ENCODE data around the gene BAG3.
"Not testable (repeated sequence)": the region's sequence is repeated elsewhere in the genome, so short reads cannot be mapped to it uniquely, and the experiment has no call there.

Gene BAG3

DNA sequence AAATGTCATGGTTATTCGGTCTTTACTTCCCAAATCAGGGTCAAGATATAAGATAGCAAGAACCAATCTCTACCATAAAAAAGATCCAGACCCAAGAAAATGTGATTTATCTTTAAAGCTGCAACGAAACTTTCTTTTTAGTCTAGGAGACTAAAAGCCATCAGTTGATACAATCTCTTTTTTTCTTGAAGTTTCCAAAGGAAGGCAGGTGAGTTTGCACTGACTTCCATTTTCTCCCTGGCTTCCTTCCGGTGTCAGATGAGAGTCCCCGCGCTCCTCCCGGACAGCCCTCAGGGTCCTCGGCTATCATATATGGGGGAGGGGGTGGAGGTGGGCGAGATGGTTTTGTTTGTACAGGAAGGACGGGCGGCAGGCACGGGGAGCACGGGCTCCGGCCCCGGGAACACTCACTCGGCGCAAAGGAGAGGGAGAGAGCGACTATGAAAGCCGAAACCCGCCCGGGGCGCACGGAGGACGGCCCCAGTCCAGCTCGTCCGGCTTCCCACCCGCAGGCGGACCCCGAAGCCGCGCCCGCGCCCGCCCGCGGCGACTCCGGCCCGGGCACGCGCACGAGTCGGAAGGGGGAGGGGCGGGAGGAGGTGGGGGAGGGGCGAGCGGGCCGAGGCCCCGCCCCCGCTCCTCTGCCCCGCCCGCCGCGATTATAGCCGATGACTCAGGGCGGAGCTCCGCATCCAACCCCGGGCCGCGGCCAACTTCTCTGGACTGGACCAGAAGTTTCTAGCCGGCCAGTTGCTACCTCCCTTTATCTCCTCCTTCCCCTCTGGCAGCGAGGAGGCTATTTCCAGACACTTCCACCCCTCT, at the start of gene BAG3:
Gene BAG3, plus strand, starts transcription at position 689 of the 822 bp plus-strand sequence. CDS start 296 bp downstream, outside the sequence.
- peak; percentile 24 to 74 for DNase-seq (ENCODE audit: extremely low read depth in 1 of 2, low read depth in 1 of 2)

DNA sequence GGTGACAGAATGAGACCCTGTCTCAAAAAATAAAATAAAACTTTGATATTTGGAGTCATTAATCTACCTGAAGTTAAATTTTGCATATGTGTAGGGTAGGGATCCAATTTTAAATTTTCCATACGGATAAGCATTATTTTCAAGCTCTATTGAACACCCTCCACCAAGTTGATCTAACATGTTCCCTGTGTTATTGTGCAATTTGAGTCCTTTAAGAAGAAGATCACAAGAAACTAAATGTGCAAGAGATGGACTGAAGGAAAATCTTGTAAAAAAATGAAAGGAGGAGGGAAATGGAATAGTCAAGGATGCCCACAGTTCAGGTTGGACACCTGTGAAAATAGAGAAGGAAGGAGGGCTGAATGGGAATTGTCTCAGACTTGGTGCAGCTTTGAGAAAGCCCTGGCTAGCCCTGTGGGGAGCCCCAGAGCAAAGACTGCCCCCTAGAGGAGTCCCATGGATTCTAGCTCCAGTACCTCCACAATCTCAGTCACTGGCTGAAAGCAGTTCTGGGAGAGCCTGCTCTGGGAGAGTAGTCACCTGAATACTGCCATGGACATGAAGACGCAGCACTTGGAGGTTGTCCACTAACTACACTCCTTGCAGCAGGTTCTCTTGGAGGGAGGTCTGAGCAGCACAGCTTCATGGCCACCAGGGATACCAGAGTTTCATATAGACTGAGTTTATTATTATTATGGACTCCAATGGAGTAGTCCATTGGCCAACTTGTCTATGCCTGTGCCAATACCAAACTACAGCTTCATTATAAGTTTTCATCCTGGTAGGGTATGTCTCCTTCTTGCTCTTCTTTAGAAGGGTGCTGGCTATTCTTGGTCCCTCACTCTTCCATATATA, 48.7 kb upstream of the BAG3 start:
- no peak for DNase-seq (ENCODE audit: extremely low read depth in 1 of 2, low read depth in 1 of 2)

DNA sequence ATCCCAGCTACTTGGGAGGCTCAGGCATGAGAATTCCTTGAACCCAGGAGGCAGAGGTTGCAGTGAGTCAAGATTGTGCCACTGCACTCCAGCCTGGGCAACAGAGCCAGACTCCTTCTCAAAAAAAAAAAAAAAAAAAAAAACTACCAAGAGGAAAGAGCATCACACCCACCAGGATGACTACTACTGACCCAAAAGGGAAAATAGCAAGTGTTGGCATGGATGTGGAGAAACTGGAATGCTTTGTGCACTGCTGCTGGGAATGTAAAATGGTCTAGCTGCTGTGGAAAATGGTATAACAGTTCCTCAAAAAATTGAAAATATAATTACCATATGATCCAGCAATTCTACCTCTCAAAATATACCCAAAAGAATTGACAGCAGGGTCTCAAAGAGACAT, 46.7 kb upstream of the BAG3 start:
- no peak for DNase-seq (ENCODE audit: extremely low read depth in 1 of 2, low read depth in 1 of 2)

DNA sequence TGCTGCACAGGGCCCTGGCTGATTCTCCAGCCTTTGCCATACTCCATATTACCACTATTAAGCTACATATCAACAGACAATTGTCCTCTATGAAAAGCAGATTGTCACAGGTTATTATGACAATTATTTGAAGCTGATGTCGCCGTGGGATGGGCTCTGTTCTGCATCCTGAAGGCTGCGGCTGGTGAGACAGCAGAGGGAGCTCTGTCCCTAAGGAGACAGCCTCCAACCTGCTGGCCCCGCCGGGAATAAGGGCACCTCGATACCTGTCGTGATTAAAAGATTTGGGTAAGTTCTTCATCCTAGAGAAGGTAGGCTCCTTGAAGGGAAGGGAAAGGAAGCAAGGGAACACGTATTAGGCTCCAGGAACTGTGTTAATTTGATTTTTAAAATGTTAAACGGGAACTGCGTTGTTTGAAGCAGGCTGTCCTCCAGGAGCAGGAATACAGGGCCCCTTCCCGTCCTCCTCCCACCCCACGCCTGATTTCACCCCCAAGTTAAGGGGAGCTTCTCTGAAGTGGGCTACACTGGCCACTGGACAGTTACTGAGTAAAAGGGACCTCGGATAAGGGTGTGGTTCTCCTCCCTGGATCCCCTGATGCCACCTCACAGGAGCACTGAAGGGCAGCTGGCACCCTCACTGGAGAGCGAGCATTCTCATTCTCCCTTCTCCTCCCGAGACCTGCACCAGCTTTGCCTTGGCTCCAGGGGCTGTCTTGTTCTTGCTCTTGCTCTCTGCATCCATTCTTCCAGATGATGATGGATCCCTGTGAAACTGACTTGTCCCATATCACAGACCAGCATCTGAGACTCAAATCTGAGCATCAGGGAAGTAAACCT, 42.6 kb upstream of the BAG3 start:
- no peak for DNase-seq (ENCODE audit: extremely low read depth in 1 of 2, low read depth in 1 of 2)

DNA sequence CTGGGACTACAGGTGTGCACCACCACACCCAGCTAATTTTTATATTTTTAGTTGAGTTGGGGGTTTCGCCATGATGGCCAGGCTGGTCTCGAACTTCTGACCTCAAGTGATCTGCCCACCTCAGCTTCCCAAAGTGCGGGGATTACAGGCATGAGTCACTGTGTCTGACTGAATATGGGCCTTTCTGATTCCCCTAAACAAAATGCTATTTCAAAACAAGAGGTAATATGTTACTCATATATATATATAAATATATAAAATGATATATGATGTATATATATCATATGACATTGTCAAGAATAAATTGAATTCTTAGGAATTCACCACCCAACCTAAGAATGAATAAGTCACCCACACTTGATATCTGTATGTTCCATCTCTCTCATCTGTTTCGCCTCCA, 41.7 kb upstream of the BAG3 start:
- DNase-seq (ENCODE audit: extremely low read depth in 1 of 2, low read depth in 1 of 2): no peak

DNA sequence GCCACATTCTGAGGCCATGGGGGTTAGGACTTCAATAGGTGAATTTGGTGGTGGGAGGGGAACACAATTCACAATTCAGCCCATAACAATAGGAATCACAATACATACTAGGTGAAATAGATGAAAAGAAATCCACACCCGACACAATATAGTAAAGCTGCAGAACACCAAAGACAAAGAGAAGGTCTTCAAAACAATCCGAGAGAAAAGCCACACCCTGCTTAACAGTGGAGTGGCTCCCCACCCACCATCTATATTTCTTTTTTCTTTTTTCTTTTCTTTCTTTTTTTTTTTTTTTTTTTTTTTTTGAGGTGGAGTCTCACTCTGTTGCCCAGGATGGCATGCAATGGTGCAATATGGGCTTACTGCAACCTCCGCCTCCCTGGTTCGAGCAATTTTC, 39.7 kb upstream of the BAG3 start:
- no peak for DNase-seq (ENCODE audit: extremely low read depth in 1 of 2, low read depth in 1 of 2)

DNA sequence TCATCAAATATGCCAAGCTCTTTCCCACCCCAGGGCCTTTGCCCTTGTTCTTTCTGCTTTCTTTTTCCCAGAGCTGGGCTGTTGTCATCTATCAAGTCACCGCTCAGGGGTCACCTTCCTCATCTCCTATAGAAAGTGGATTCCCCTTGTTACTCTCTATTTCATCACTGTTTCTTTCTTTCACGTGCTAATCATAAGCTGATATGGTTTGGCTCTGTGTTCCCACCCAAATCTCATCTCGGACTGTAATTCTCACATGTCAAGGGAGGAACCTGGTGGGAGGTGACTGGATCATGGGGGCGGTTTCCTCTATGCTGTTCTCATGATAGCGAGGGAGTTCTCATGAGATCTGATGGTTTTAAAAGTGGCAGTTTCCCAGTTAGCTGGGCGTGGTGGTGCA, 37.4 kb upstream of the BAG3 start:
- DNase-seq (ENCODE audit: extremely low read depth in 1 of 2, low read depth in 1 of 2): no peak

DNA sequence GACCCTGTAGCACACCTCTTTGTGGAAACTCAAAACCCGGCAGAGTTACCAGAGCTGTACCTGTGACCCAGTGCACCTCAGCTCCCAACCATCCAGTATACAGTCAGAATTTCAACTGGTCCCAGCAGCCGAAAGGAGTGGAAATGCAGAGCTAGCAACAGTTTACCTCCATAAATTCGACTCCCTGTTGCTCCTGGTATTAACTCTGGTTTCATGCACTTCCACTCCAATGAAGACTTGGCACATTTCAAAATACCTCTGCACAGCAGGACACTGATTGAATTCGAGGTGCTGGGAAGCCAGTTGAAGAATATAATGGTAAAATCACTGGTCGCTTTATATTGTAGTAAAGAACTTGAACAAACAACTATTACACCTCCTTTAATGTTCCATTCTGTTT, 36.5 kb upstream of the BAG3 start:
- DNase-seq (ENCODE audit: extremely low read depth in 1 of 2, low read depth in 1 of 2): no peak

DNA sequence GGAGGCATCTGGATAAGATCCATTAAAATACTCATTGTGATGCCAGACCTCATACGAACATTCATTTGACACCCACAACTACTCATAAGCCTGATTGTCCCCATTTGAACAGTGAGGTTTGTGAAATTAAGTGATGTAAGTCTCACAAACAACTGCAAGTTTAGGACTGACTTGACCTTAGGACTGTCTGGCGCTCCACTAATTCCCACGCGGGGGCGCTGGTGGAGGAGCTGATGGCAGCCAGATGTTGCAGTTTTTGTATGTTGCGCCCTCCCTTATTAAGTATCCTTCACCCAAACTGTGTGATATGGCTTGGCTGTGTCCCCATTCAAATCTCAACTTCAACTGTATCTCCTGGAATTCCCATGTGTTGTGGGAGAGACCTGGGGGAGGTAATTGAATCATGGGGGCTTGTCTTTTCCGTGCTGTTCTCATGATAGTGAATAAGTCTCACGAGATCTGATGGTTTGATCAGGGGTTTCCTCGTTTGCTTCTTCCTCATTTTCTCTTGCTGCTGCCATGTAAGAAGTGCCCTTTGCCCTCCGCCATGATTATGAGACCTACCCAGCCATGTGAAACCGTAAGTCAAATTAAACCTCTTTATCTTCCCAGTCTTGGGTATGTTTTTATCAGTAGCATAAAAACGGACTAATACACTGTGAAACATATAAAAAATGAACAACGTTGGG, 34.2 kb upstream of the BAG3 start:
- no peak for DNase-seq (ENCODE audit: extremely low read depth in 1 of 2, low read depth in 1 of 2)

DNA sequence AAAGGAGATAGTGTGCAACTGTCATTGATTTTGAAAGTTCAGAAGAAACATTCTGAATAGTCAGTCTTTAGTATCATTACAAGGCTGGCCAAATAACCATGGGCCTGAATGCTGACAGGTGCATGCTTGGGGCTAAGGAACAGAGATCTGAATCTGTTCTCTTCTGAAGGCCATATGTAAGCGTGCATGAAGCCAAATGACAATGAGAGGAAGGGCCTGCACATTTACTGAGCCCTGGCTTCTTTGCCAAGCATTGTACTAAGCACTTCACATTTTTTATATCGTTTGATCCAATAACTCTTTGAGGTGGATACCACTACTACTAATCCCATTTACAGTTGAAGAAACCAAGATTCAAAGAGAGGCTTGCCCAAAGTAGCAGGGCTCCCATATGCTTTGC, 32.0 kb upstream of the BAG3 start:
- DNase-seq (ENCODE audit: extremely low read depth in 1 of 2, low read depth in 1 of 2): no peak

DNA sequence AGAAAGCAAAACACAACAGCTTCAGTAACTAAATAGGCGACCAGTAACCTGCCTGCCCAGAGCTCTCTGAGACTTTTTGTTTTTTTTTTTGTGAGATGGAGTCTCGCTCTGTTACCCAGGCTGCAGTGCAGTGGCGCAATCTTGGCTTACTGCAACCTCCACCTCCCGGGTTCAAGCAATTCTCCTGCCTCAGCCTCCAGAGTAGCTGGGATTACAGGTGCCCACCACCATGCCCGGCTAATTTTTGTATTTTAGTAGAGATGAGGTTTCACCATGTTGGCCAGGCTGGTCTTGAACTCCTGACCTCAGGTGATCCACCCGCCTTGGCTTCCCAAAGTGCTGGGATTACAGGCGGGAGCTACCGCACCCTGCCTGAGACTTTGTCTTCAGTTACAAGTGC, 31.4 kb upstream of the BAG3 start:
- not testable (repeated sequence) for DNase-seq (ENCODE audit: extremely low read depth in 1 of 2, low read depth in 1 of 2)

DNA sequence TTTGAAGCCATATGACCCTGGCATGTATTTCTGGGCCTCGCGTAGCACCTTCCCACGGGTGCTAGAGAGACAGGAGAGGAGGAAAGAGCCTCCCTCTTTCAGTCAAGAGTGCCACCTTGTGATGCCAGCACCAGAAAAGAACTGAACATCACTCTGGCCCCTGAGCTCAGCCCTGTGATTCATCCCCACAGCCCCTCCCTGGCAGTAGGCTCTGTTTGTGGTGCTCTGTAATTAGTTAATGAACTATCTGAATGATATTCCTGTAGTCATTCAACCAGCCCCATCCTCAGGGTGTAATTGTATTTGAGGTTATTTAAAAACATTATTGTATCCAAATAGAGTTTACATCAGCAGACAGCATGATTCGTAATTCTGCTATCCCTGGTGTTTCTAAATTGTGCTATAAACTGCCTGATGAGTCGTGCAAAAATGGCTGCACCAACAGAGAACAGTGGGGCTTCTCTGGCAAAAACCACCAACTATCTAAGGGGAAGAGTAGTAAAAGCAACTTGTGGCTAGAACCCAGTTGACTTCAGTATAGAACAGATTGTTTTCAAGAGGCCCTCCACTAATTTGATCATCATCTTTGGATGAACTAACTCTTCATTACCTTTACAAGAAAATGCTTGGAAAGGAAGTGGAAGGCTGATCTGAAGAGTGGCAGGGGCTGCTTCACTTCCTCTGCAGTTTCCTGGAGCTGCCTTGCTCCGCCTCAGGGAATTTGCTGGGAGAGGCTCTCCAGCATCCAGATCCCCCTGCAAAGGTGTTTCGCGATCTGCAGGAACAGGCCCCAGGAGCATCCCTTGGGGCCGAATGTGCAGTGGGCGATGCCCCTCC, 30.7 kb upstream of the BAG3 start:
- DNase-seq (ENCODE audit: extremely low read depth in 1 of 2, low read depth in 1 of 2): no peak

DNA sequence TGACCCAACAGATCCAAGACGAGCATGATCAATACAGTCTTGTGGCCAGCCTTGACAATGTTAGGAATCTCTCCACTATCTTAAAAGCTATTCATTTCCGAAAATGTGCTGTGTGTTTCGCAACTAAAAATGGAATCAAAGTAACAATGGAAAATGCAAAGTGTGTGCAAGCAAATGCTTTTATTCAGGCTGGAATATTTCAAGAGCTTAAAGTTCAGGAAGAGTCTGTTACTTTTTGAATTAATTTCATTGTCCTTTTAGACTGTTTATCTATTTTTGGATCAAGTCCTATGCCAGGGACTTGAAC, 30.1 kb upstream of the BAG3 start:
- DNase-seq (ENCODE audit: extremely low read depth in 1 of 2, low read depth in 1 of 2): no peak

DNA sequence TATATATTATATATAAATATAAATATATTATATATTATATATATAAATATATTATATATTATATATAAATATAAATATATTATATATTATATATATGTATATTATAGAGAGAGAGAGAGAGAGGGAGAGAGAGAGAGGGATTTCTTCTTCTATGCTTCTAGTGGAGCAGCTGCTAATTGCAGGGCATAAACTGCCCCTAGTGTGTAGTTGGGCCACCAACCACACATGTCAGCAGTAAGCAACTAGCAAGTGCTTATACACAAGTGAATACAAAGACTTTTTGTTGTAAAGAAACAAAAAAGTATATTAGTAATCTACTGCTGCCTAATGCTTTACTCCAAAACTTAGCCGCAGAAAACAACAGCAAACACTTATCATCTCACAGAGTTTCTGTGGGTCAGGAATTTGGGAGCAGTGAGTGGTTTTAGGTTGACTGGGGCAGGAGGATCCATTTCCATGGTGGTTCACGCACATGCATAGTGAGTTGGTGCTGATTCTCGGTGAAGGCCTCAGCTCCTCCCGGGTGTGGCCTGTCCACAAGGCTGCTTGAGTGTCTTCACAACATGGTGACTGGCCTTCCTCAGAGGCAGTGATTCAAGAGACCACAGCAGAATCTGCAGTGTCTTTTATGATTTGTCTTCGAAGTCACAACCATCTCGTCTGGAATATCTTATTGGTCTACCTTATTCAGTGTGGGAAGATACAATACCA, 25.5 kb upstream of the BAG3 start:
- no peak for DNase-seq (ENCODE audit: extremely low read depth in 1 of 2, low read depth in 1 of 2)

DNA sequence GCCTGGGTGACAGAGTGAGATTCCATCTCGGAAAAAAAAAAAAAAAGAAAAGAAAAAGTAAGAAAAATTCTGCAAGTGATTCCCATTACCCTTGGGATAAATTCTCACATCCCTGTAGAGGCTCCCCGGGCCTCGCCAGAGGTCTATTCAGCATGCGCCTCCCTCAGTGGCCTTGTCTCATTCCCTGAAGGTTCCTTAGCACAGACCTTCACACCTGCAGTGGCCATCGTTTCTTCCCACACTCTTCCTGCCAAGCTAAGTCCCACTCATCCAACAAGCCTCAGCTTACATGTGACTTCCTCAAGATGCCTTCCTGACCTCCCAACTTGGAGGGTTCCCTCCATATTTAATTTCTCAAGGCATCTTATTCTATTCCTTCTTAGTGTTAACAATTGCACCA, 20.9 kb upstream of the BAG3 start:
- DNase-seq (ENCODE audit: extremely low read depth in 1 of 2, low read depth in 1 of 2): no peak

DNA sequence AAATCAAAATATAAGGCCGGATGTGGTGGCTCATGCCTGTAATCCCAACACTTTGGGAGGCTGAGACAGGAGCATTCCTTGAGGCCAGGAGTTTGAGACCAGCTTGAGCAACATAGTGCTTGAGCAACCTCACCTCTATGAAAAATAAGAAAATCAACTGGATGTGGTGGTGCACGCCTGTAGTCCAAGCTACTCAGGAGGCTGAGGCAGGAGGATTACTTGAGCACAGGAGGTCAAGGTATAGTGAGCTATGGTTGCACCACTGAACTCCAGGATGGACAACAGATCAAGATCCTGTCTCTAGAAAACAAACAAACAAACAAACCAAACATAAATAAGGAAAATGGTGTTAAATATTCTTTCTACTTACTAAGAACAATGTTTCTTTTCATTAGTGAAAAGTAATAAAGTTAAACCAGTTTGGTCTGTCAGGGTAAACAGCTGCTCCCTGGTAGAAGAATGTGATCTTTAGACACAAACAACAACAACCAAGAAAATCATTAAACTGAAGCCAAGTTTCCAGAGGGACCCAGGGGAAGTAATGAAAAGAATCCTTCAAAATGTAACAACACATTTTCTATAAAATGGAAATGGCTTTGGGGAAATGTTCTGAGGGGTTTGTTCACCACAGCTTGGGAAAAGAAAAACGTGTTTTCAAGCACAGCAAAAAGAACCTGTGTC, 17.5 kb upstream of the BAG3 start:
- no peak for DNase-seq (ENCODE audit: extremely low read depth in 1 of 2, low read depth in 1 of 2)

DNA sequence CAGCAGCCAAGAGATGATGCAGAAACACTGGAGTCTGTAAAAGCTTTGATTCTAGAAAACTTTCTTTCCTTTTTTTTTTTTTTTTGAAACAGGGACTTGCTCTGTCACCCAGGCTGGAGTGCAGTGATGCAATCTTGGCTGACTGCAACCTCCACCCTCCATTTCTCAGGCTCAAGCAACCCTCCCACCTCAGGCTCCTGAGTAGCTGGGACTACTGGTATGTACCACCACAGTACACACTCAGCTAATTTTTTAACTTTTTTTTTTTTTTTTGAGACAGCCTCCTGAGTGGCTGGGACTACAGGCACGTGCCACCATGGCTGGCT, 17.0 kb upstream of the BAG3 start:
- DNase-seq (ENCODE audit: extremely low read depth in 1 of 2, low read depth in 1 of 2): no peak

DNA sequence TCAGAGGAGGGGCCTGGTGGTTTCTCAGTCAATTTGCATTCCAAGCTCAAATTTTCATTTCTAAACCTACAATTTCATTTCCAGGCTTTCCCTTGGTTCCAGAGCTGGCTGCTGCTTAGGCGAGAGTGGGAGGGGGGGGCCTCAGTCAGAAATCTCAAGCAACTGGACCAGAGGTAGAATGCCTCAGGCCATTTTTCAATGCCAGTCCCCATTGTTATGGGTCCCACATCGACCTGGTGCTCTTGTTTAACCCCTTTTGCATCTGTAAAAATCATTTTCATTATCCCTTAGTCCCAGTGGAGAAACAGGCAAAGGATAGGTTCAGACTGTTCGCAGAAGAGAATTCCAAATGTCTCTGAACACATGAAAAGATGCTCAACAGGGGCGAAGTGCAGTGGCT, 13.5 kb upstream of the BAG3 start:
- DNase-seq (ENCODE audit: extremely low read depth in 1 of 2, low read depth in 1 of 2): no peak

DNA sequence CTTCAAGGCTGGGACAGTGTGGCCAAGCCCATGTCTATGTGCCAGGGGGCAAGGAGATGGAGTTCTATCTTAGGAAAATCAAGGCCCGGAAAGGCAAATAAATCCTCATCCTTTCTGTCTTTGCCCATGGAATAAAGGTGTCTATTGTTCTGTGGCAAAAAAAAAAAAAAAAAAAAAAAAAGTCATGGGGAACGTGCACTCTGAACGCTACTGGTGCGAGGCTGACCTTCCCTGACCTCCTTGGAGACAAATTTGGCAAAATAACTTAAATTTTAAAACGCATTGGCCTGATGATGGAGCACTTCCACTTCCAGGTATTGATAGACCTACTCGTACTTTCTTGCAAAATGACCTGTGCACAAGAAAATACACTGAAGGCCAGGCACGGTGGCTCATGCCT, 12.2 kb upstream of the BAG3 start:
- no peak for DNase-seq (ENCODE audit: extremely low read depth in 1 of 2, low read depth in 1 of 2)
